ENCODE measurements around the gene CDKAL1.

Gene CDKAL1

DNA sequence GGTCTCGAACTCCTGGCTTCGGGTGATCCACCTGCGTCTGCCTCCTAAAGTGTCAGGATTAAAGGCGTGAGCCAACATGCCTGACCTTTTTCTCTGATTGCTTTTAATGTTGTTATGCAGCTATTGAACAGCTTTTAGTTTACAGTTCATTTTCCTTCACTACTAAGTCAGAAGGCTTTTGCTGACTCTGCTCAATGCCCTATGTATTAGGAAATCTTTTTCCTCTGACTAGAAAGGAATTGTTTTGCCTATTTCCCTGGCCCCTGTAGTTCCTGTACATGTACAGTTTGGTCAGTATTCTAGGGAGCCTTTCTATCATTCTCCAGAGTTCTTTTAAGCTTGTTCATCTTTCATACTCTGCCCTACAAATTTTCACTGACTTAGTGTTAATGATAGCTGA is 280.2 kb downstream of the CDKAL1 start:
- H3K27ac ChIP-seq (replicated peaks): no peak overlapping the region
- DNase-seq (ENCODE audit: low read depth in 1 of 2, low spot score in 1 of 2): no peak
- no peak overlapping the region for H3K4me3 ChIP-seq (replicated peaks; ENCODE audit: insufficient read depth, low read length)
- H3K27me3 ChIP-seq (ENCODE audit: insufficient read depth, poor library complexity, severe bottlenecking): no peaks in the 10 kb centered on the region
- TF ChIP-seq POLR2AphosphoS5 (IDR thresholded peaks at IDR 0.05; ENCODE audit: low read depth) (no peak), GABPA (IDR thresholded peaks at IDR 0.05; ENCODE audit: low read depth) (no peak)
- TF ChIP-seq, protein P1, sequence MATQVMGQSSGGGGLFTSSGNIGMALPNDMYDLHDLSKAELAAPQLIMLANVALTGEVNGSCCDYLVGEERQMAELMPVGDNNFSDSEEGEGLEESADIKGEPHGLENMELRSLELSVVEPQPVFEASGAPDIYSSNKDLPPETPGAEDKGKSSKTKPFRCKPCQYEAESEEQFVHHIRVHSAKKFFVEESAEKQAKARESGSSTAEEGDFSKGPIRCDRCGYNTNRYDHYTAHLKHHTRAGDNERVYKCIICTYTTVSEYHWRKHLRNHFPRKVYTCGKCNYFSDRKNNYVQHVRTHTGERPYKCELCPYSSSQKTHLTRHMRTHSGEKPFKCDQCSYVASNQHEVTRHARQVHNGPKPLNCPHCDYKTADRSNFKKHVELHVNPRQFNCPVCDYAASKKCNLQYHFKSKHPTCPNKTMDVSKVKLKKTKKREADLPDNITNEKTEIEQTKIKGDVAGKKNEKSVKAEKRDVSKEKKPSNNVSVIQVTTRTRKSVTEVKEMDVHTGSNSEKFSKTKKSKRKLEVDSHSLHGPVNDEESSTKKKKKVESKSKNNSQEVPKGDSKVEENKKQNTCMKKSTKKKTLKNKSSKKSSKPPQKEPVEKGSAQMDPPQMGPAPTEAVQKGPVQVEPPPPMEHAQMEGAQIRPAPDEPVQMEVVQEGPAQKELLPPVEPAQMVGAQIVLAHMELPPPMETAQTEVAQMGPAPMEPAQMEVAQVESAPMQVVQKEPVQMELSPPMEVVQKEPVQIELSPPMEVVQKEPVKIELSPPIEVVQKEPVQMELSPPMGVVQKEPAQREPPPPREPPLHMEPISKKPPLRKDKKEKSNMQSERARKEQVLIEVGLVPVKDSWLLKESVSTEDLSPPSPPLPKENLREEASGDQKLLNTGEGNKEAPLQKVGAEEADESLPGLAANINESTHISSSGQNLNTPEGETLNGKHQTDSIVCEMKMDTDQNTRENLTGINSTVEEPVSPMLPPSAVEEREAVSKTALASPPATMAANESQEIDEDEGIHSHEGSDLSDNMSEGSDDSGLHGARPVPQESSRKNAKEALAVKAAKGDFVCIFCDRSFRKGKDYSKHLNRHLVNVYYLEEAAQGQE (IDR thresholded peaks at IDR 0.05; ENCODE audit: insufficient replicate concordance, low read depth): no peak
- TF ChIP-seq, protein P2, sequence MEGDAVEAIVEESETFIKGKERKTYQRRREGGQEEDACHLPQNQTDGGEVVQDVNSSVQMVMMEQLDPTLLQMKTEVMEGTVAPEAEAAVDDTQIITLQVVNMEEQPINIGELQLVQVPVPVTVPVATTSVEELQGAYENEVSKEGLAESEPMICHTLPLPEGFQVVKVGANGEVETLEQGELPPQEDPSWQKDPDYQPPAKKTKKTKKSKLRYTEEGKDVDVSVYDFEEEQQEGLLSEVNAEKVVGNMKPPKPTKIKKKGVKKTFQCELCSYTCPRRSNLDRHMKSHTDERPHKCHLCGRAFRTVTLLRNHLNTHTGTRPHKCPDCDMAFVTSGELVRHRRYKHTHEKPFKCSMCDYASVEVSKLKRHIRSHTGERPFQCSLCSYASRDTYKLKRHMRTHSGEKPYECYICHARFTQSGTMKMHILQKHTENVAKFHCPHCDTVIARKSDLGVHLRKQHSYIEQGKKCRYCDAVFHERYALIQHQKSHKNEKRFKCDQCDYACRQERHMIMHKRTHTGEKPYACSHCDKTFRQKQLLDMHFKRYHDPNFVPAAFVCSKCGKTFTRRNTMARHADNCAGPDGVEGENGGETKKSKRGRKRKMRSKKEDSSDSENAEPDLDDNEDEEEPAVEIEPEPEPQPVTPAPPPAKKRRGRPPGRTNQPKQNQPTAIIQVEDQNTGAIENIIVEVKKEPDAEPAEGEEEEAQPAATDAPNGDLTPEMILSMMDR (IDR thresholded peaks at IDR 0.05; ENCODE audit: insufficient read depth, low read length): no peak

DNA sequence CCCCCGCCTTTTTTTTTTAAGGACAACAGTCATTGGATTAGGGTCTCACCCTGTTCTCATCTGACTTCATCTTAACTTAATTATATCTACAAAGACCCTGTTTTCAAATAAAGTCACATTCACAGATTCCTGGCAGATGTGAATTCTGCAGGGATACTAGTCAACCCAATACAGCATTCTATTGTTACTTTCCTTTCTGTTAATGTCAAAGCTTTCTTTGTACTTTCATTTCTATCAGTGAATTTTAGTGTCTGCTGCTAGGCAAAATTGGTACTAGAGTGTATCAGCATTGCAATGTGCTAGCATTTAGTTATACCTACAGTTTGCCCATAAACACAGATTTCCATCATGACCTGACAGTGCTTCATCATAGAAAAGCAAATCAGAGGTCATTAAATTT is 281.9 kb downstream of the CDKAL1 start:
- no peak overlapping the region for H3K4me3 ChIP-seq (replicated peaks; ENCODE audit: insufficient read depth, low read length)
- no peak overlapping the region for H3K27ac ChIP-seq (replicated peaks)
- TF ChIP-seq SPI1 (IDR thresholded peaks at IDR 0.05; ENCODE audit: borderline replicate concordance, low read depth): no peak
- no peak for DNase-seq (ENCODE audit: low read depth in 1 of 2, low spot score in 1 of 2)
- no peaks in the 10 kb centered on the region for H3K27me3 ChIP-seq (ENCODE audit: insufficient read depth, poor library complexity, severe bottlenecking)

DNA sequence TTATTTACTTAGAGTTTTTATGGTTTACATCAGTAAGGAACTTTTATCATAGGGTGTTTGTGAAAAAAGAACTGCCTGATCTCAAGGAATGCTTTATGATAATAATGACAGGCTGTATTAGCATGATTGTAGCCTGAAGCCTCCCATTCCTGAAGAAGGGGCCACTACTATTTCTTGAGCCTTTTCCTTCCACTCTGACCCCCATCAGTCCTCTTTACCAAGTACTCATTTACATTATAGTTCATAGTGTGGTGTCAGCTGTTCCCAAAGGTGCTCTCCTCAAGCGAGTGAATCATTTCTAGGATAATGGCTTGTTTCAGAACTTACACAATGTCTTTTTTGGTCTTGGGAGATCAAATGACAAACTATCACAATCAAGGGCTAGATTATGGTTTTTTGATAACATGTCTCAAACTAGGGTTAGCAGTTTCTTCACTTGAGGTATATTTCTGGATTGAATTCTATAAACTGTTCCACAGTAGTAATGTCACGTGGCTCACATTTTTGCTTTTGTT is 283.6 kb downstream of the CDKAL1 start:
- no peaks in the 10 kb centered on the region for H3K27me3 ChIP-seq (ENCODE audit: insufficient read depth, poor library complexity, severe bottlenecking)
- H3K4me3 ChIP-seq (replicated peaks; ENCODE audit: insufficient read depth, low read length): no peak overlapping the region
- no peak overlapping the region for H3K27ac ChIP-seq (replicated peaks)
- TF ChIP-seq SPI1 (IDR thresholded peaks at IDR 0.05; ENCODE audit: borderline replicate concordance, low read depth) (no peak), GABPA (IDR thresholded peaks at IDR 0.05; ENCODE audit: low read depth) (no peak), POLR2AphosphoS5 (IDR thresholded peaks at IDR 0.05; ENCODE audit: low read depth) (no peak)
- TF ChIP-seq, protein P2 (IDR thresholded peaks at IDR 0.05; ENCODE audit: insufficient read depth, low read length): no peak
- TF ChIP-seq, protein P1 (IDR thresholded peaks at IDR 0.05; ENCODE audit: insufficient replicate concordance, low read depth): no peak
- no peak for DNase-seq (ENCODE audit: low read depth in 1 of 2, low spot score in 1 of 2)

DNA sequence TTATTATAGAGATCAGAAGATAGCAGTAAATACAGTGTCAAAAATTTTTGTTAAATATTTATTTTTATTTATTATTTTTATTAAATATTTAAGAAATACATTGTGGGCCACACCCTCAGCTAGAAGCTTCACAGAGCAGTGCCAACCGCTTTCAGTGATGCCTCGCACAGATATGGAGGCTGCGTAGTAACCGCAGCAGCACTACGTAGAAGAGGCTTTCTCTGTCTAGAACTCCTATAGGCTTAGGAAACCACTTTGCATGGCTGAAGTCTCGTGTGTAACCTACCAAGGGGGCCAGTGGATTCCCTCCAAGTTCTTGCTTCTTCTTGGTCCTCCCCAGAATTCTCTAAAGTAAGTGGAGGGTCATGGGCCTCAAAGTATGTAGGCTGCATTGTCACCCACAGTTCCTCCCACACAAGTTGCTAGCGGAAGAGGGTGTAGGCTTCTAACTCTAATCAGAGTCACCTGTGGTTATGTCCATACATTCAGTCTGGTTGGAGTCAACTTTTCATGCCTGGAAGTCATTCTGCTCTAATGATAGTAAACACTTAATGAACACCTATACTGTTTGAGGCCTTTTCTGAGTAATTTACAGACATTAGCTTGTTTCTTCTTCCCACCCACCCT is 285.6 kb downstream of the CDKAL1 start:
- Histone ChIP-seq H3K4me3 (replicated peaks; ENCODE audit: insufficient read depth, low read length) (no peak overlapping the region), H3K27ac (replicated peaks) (no peak overlapping the region), H3K27me3 (ENCODE audit: insufficient read depth, poor library complexity, severe bottlenecking) (no peaks in the 10 kb centered on the region)
- DNase-seq (ENCODE audit: low read depth in 1 of 2, low spot score in 1 of 2): no peak
- TF ChIP-seq POLR2AphosphoS5 (IDR thresholded peaks at IDR 0.05; ENCODE audit: low read depth) (no peak), GABPA (IDR thresholded peaks at IDR 0.05; ENCODE audit: low read depth) (no peak), SPI1 (IDR thresholded peaks at IDR 0.05; ENCODE audit: borderline replicate concordance, low read depth) (no peak)
- TF ChIP-seq, protein P1 (IDR thresholded peaks at IDR 0.05; ENCODE audit: insufficient replicate concordance, low read depth): no peak
- TF ChIP-seq, protein P2 (IDR thresholded peaks at IDR 0.05; ENCODE audit: insufficient read depth, low read length): no peak
